ENCODE data around the gene ECE1. TPM values are rescaled to one million over a fixed set of nuclear protein-coding genes. Genes with fewer than 3 reads are reported as not detected.
A peak's percentile ranks its signal among the peaks of the same experiment; 100 is the strongest.

ECE1 gene
- total and polyA plus RNA-seq, 9 of the 15 experiments (the other 6 are each of a cell fraction or from before 2014, with no cell fraction given), result 0.56 to 34.8 (median 11.0) TPM

DNA sequence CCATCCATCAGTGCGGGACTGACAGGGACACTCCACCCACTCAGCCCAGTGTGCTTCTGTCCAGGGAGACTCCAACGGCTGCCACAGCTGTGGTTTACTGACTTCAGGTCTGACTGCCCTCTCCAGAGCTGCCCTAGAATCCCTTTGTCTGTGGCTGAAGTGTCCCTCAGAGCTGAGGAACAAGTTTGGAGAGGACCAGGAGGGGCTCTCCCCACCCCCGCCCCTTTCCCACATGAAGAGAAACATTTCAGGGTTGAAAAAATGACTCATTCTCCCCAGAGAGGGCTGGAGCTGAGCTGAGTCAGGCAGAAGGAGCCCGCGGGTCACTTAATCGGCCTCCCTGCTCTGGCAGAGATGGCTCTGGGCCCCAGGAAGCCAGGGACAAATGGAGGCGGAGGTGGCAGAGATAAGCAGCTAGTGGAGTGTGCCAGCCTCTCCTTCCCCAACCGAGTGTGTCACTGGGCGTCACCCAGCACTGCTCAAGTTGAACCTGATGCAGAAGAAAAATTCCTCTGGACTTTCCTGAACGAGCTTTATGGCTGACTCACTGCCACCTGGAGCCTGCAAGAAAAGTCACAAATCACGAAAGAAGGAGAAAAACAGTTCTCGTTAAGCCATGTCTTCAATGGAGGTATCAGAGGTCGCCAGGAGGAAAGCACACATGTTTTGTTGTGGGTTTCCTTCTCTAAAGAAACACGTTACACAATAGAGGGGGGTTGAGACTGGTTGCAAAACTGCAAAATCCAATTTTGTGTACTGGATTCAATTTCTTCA is 34.3 kb upstream of the ECE1 start (continued):
- TF ChIP-seq NR4A1 (CRISPR knock-in tag; IDR thresholded peaks at IDR 0.05) (no peak), NR4A1 (tag; IDR thresholded peaks at IDR 0.05) (no peak), ZKSCAN1 (IDR thresholded peaks at IDR 0.05; ENCODE audit: low read depth, low read length) (no peak), CC2D1A (IDR thresholded peaks at IDR 0.05) (no peak), MAFG (tag; conservative IDR thresholded peaks at IDR 0.05) (peak; percentile 59), JUNB (CRISPR knock-in tag; conservative IDR thresholded peaks at IDR 0.05) (no peak), CEBPG (CRISPR knock-in tag; IDR thresholded peaks at IDR 0.05) (no peak), CEBPG (tag; conservative IDR thresholded peaks at IDR 0.05 in 1 of 2, IDR thresholded peaks at IDR 0.05 in 1 of 2) (0 out of 4 replicates have a peak, but pooled peaks of 1 of the 2 experiments have one; percentile 59), TBL1XR1 (IDR thresholded peaks at IDR 0.05; ENCODE audit: low read length in 2 of 2) (no peak), RBBP5 (IDR thresholded peaks at IDR 0.05; ENCODE audit: borderline replicate concordance, insufficient read depth, low read length, poor library complexity, severe bottlenecking) (no peak), POLR3A (IDR thresholded peaks at IDR 0.05; ENCODE audit: borderline replicate concordance, extremely low read depth, insufficient read depth, insufficient read length) (no peak), ZNF696 (CRISPR knock-in tag; conservative IDR thresholded peaks at IDR 0.05) (no peak), ZNF444 (CRISPR knock-in tag; IDR thresholded peaks at IDR 0.05) (no peak), PML (IDR thresholded peaks at IDR 0.05; ENCODE audit: low read length) (no peak), DPF2 (IDR thresholded peaks at IDR 0.05) (peak; percentile 87), SPI1 (IDR thresholded peaks at IDR 0.05; ENCODE audit: borderline replicate concordance, low read depth, low read length) (no peak), EWSR1 (IDR thresholded peaks at IDR 0.05; ENCODE audit: borderline replicate concordance, low read depth, partially characterized antibody) (no peak), NFE2 (IDR thresholded peaks at IDR 0.05; ENCODE audit: low read depth) (peak; percentile 43; the same call in 1 of the 2 replicates), ZNF76 (CRISPR knock-in tag; IDR thresholded peaks at IDR 0.05; ENCODE audit: borderline replicate concordance) (no peak), MEIS2 (IDR thresholded peaks at IDR 0.05; ENCODE audit: partially characterized antibody) (peak; percentile 88), RBFOX2 (IDR thresholded peaks at IDR 0.05; ENCODE audit: low read depth, low read length) (no peak)
- TF ChIP-seq, protein P1, sequence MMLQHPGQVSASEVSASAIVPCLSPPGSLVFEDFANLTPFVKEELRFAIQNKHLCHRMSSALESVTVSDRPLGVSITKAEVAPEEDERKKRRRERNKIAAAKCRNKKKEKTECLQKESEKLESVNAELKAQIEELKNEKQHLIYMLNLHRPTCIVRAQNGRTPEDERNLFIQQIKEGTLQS (IDR thresholded peaks at IDR 0.05), result peak; percentile 91
- TF ChIP-seq, protein P1 (CRISPR knock-in tag; conservative IDR thresholded peaks at IDR 0.05), result no peak
- TF ChIP-seq, protein P2, sequence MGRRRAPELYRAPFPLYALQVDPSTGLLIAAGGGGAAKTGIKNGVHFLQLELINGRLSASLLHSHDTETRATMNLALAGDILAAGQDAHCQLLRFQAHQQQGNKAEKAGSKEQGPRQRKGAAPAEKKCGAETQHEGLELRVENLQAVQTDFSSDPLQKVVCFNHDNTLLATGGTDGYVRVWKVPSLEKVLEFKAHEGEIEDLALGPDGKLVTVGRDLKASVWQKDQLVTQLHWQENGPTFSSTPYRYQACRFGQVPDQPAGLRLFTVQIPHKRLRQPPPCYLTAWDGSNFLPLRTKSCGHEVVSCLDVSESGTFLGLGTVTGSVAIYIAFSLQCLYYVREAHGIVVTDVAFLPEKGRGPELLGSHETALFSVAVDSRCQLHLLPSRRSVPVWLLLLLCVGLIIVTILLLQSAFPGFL (CRISPR knock-in tag; IDR thresholded peaks at IDR 0.05), result no peak
- TF ChIP-seq, protein P3, sequence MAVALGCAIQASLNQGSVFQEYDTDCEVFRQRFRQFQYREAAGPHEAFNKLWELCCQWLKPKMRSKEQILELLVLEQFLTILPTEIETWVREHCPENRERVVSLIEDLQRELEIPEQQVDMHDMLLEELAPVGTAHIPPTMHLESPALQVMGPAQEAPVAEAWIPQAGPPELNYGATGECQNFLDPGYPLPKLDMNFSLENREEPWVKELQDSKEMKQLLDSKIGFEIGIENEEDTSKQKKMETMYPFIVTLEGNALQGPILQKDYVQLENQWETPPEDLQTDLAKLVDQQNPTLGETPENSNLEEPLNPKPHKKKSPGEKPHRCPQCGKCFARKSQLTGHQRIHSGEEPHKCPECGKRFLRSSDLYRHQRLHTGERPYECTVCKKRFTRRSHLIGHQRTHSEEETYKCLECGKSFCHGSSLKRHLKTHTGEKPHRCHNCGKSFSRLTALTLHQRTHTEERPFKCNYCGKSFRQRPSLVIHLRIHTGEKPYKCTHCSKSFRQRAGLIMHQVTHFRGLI (CRISPR knock-in tag; IDR thresholded peaks at IDR 0.05), result no peak
- TF ChIP-seq, protein P4, sequence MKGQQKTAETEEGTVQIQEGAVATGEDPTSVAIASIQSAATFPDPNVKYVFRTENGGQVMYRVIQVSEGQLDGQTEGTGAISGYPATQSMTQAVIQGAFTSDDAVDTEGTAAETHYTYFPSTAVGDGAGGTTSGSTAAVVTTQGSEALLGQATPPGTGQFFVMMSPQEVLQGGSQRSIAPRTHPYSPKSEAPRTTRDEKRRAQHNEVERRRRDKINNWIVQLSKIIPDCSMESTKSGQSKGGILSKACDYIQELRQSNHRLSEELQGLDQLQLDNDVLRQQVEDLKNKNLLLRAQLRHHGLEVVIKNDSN (CRISPR knock-in tag; IDR thresholded peaks at IDR 0.05), result no peak
